ENCODE data around the gene SPTBN1.

Gene SPTBN1

GRCh38 chr2:54574107-54574859 lies 118.2 kb downstream of the SPTBN1 start:
- no peak for DNase-seq (ENCODE audit: low read depth in 1 of 2, low spot score in 1 of 2)
- in situ Hi-C loops (cut with HindIII; ENCODE audit: low pct_unique_long_range_greater_than_20kb, low sequenced_read_pairs), result no loop called here
- TF ChIP-seq JUND (IDR thresholded peaks at IDR 0.05; ENCODE audit: low read depth), result no peak

- no peak for DNase-seq (ENCODE audit: low read depth in 1 of 2, low spot score in 1 of 2)
- TF ChIP-seq JUND (IDR thresholded peaks at IDR 0.05; ENCODE audit: low read depth), result no peak
- in situ Hi-C loops (cut with HindIII; ENCODE audit: low pct_unique_long_range_greater_than_20kb, low sequenced_read_pairs), result no loop called here
These were observed 118.7 kb downstream of the SPTBN1 start for GRCh38 chr2:54574860-54575247.

- no peak for TF ChIP-seq JUND (IDR thresholded peaks at IDR 0.05; ENCODE audit: low read depth)
- in situ Hi-C loops (cut with HindIII; ENCODE audit: low pct_unique_long_range_greater_than_20kb, low sequenced_read_pairs), result no loop called here
- DNase-seq (ENCODE audit: low read depth in 1 of 2, low spot score in 1 of 2), result no peak
These were observed 119.3 kb downstream of the SPTBN1 start for GRCh38 chr2:54575379-54575888.

GRCh38 chr2:54577035-54577434 lies 120.9 kb downstream of the SPTBN1 start:
- TF ChIP-seq JUND (IDR thresholded peaks at IDR 0.05; ENCODE audit: low read depth), result no peak
- in situ Hi-C loops (cut with HindIII; ENCODE audit: low pct_unique_long_range_greater_than_20kb, low sequenced_read_pairs), result no loop called here
- peak in 1 of 2 experiments; percentile 23 for DNase-seq (ENCODE audit: low read depth in 1 of 2, low spot score in 1 of 2)

- DNase-seq (ENCODE audit: low read depth in 1 of 2, low spot score in 1 of 2), result no peak
- no peak for TF ChIP-seq JUND (IDR thresholded peaks at IDR 0.05; ENCODE audit: low read depth)
- in situ Hi-C loops (cut with HindIII; ENCODE audit: low pct_unique_long_range_greater_than_20kb, low sequenced_read_pairs), result no loop called here
These were observed 122.0 kb downstream of the SPTBN1 start for GRCh38 chr2:54577944-54578647.

DNA sequence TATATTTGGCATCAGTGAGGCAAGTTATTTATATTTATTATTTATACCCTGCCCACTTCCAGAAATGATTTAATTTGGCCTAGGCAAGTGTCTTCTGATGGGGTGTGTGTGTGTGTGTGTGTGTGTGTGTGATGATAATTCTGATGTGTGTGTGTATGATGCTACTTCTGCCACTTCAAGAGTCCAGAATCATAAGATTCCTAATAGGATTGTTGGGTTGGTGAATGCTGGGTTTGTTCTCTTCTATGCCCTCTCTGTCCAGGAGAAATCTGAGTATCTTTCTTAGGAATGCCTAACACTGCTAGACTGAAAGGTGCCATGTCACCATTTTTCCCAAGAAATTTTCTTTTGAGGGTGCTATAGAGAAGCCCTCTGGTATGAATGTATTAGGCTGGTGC lies 122.5 kb downstream of the SPTBN1 start:
- in situ Hi-C loops (cut with HindIII; ENCODE audit: low pct_unique_long_range_greater_than_20kb, low sequenced_read_pairs), result no loop called here
- TF ChIP-seq JUND (IDR thresholded peaks at IDR 0.05; ENCODE audit: low read depth), result no peak
- no peak for DNase-seq (ENCODE audit: low read depth in 1 of 2, low spot score in 1 of 2)

DNA sequence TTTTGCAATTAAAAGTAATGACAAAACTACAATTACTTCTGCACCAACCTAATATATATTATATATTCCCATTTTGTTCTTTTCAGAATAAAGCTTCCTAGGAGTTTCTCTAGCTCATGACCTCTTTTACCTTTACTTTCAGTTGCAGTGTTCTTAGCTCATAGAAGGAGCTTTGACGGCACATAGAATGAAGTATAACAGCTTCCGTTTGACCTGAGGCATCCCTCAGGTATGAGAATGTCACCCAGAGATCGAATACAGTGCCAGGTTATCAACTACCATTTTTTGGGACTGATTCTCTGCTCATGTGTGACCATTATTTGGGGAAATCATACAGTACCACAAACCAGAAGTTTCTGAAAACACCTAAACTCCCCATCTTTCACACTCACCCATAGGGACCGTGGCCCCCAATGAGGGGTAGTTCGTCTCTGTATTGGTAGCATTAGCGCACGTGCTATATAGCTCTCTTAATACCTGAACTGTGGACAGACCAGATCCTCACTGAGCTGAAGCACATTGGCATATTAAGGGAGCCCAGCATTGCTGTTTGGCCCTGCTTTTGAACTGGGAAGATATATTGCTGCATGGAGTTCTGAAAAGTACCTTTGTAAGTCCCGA lies 123.0 kb downstream of the SPTBN1 start:
- no peak for TF ChIP-seq JUND (IDR thresholded peaks at IDR 0.05; ENCODE audit: low read depth)
- in situ Hi-C loops (cut with HindIII; ENCODE audit: low pct_unique_long_range_greater_than_20kb, low sequenced_read_pairs), result no loop called here
- no peak for DNase-seq (ENCODE audit: low read depth in 1 of 2, low spot score in 1 of 2)

DNA sequence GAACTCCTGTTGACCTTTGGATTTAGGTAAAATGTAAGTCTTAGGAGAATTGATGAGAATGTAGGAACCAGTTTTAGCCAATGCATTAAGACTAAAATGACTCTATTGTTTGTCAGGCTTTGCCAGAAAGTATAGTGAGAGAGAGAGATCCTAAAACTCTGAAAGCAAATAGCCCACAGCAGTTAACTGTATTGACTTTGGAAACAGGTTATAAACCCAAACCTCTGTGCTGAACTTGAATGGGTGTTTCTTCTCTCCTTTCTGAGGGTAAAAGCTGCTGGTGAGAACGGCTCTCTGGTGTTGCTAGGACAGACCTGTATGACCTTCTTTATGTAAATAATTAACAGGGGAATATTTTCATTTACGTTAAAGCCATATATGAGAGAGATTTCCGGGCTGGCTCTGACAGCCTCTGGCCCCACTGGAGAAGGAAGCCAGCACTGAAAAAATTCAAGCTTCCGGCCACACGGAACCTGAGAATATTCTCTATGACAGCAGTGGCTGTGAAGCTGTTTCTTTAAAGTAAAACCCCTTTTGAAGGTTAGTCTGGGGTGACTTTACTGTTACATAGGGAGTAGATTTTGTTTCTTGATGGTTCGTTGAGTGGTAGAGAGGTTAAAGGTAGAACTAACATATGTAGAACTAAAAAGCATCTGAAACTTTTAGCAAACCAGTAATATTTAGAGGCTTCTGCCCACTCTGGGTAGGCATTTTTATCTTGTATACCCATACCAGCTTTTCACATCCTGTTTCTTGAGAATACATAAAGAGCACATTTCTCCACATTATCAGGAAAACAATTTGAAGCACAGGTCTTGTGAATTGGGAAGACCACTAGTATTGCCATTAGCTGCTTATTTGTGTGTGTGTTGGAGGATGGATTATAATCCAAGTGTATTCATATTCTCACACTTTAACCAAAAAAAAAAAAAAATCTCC lies 123.8 kb downstream of the SPTBN1 start:
- in situ Hi-C loops (cut with HindIII; ENCODE audit: low pct_unique_long_range_greater_than_20kb, low sequenced_read_pairs), result no loop called here
- peak; percentile 28 to 82 for DNase-seq (ENCODE audit: low read depth in 1 of 2, low spot score in 1 of 2)
- TF ChIP-seq JUND (IDR thresholded peaks at IDR 0.05; ENCODE audit: low read depth), result no peak

DNA sequence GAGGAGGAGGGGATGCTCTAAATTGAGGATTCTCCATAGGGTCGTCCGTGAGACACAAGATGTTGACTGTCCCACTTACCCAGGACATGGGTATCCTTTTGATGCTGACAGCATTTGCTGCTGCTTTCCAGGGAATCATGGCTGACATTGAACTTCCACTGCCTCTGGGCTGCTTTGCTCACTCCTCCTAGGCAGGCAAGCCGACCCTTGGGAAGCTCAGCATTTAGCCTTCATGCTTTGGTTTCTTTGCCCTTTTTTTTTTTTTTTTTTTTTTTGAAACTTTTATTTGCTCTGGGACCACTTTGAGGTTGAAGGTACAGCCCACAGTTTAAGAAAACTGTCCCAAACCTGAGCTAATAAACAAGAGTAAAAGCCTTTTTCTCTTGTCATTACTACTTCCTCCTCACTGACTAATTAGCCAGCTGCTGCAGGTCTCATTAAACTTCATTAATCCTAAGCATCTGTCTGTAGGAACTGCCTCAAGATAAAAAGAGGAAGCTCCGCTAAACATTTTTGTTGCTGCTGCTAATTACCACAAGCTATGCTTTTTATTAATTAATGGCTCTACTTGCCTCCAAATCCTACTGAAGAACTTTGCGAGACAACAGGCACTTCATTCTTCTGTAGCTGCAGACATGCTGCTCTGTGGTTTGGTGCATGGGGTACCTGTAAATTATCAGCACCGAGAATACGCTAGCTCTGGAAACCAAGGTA lies 125.4 kb downstream of the SPTBN1 start:
- no peak for TF ChIP-seq JUND (IDR thresholded peaks at IDR 0.05; ENCODE audit: low read depth)

GRCh38 chr2:54582987-54583386 lies 126.9 kb downstream of the SPTBN1 start:
- in situ Hi-C loops (cut with HindIII; ENCODE audit: low pct_unique_long_range_greater_than_20kb, low sequenced_read_pairs), result no loop called here
- DNase-seq (ENCODE audit: low read depth in 1 of 2, low spot score in 1 of 2), result no peak
- TF ChIP-seq JUND (IDR thresholded peaks at IDR 0.05; ENCODE audit: low read depth), result no peak

More for the DNA sequence above, 125.4 kb downstream of the SPTBN1 start:
- in situ Hi-C loops (cut with HindIII; ENCODE audit: low pct_unique_long_range_greater_than_20kb, low sequenced_read_pairs), result no loop called here
- no peak for DNase-seq (ENCODE audit: low read depth in 1 of 2, low spot score in 1 of 2)

GRCh38 chr2:54584598-54584997 lies 128.5 kb downstream of the SPTBN1 start:
- in situ Hi-C loops (cut with HindIII; ENCODE audit: low pct_unique_long_range_greater_than_20kb, low sequenced_read_pairs), result no loop called here
- no peak for TF ChIP-seq JUND (IDR thresholded peaks at IDR 0.05; ENCODE audit: low read depth)
- no peak for DNase-seq (ENCODE audit: low read depth in 1 of 2, low spot score in 1 of 2)

Measured in T47D (cell line).